Measurements from ENCODE around the gene MOCS2. TPM values are rescaled to one million over a fixed set of nuclear protein-coding genes. Genes with fewer than 3 reads are reported as not detected.
A peak's percentile ranks its signal among the peaks of the same experiment; 100 is the strongest.
"Not testable (repeated sequence)": the region's sequence is repeated elsewhere in the genome, so short reads cannot be mapped to it uniquely, and the experiment has no call there.

Gene MOCS2
- total and polyA plus RNA-seq, 12 donors = 66.3 to 135 (median 80.3) TPM

GRCh38 chr5:53113947-53114346 lies 4.4 kb upstream of the MOCS2 start:
- no peaks in the 10 kb centered on the region for H3K27me3 ChIP-seq
- H3K9me3 ChIP-seq = peaks cover 0 to 5% (median 0%) of the 10 kb centered on the region in 11 donors
- 88 to 89% methylated on average over 9 of the region's 9 CpGs for WGBS, 2 donors
- H3K36me3 ChIP-seq = peaks cover 0 to 7% (median 0%) of the 10 kb centered on the region in 9 donors
- intact Hi-C loops (cut with DNase I) = no loop called here
- H3K4me3 ChIP-seq = no peak overlapping the region
- H3K4me1 ChIP-seq = peaks cover 0 to 14% (median 10%) of the 10 kb centered on the region in 9 donors
- H3K27ac ChIP-seq = no peak overlapping the region
- ATAC-seq (no peak), DNase-seq (no peak)
- no peak for TF ChIP-seq CTCF (IDR thresholded peaks at IDR 0.05)

GRCh38 chr5:53112909-53113308 lies 3.4 kb upstream of the MOCS2 start:
- 94 to 95% methylated on average over 3 of the region's 3 CpGs for WGBS, 2 donors
- peaks cover 0 to 5% (median 0%) of the 10 kb centered on the region in 11 donors for H3K9me3 ChIP-seq
- intact Hi-C loops (cut with DNase I) = no loop called here
- H3K4me3 ChIP-seq = no peak overlapping the region
- TF ChIP-seq CTCF (IDR thresholded peaks at IDR 0.05) = no peak
- H3K36me3 ChIP-seq = peaks cover 0 to 7% (median 0%) of the 10 kb centered on the region in 9 donors
- H3K27ac ChIP-seq = no peak overlapping the region
- DNase-seq (no peak), ATAC-seq (no peak)
- H3K4me1 ChIP-seq = peaks cover 0 to 24% (median 20%) of the 10 kb centered on the region in 9 donors
- H3K27me3 ChIP-seq = no peaks in the 10 kb centered on the region

GRCh38 chr5:53112307-53112706 lies 2.8 kb upstream of the MOCS2 start:
- H3K4me1 ChIP-seq = peaks cover 0 to 29% (median 20%) of the 10 kb centered on the region in 9 donors
- WGBS, 2 donors = 92 to 96% methylated on average over 6 of the region's 6 CpGs
- H3K27me3 ChIP-seq; ATAC-seq; DNase-seq; H3K4me3 ChIP-seq; H3K27ac ChIP-seq; intact Hi-C loops (cut with DNase I); H3K36me3 ChIP-seq; H3K9me3 ChIP-seq: not testable (repeated sequence)

DNA sequence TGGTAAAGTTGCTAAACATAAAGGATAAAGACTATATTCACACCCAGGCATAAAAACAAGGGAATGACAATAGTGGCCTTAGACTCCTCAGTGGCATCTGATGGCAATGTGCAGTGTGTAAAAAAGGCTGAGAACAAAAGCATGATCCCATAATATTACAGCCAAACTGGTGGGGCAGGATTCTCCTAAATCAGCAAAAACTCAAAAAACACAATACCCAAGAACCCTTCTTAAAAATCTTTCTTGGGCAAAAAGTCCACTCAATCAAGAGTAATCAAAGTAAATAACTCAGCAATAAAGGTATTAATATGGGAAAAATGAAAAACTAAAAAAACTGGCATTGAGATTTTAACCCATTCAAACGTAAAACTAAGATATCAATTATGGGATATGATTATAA lies 1.6 kb upstream of the MOCS2 start:
- H3K4me3 ChIP-seq = no peak overlapping the region
- peaks cover 0 to 5% (median 0%) of the 10 kb centered on the region in 11 donors for H3K9me3 ChIP-seq
- TF ChIP-seq CTCF (IDR thresholded peaks at IDR 0.05) = no peak
- ATAC-seq (no peak), DNase-seq (no peak)
- no peak overlapping the region for H3K27ac ChIP-seq
- peaks cover 0 to 18% (median 0%) of the 10 kb centered on the region in 9 donors for H3K36me3 ChIP-seq
- H3K4me1 ChIP-seq = peaks cover 0 to 30% (median 20%) of the 10 kb centered on the region in 9 donors
- 97 to 98% methylated on average over 1 of the region's 1 CpG for WGBS, 2 donors
- no peaks in the 10 kb centered on the region for H3K27me3 ChIP-seq
- intact Hi-C loops (cut with DNase I) = no loop called here

GRCh38 chr5:53110156-53110555 lies 599 bp upstream of the MOCS2 start:
- intact Hi-C loops (cut with DNase I) = no loop called here
- no peak for TF ChIP-seq CTCF (IDR thresholded peaks at IDR 0.05)
- Histone ChIP-seq H3K27me3 (no peaks in the 10 kb centered on the region), H3K4me1 (peaks cover 0 to 30% (median 20%) of the 10 kb centered on the region in 9 donors), H3K4me3 (peak overlapping the region; percentile 40 to 85 (median 76)), H3K36me3 (peaks cover 0 to 27% (median 0%) of the 10 kb centered on the region in 9 donors), H3K27ac (peak overlapping the region; percentile 49 to 86 (median 82)), H3K9me3 (peaks cover 0 to 5% (median 0%) of the 10 kb centered on the region in 11 donors)
- ATAC-seq (peak in 6 of 8 donors; percentile 2 to 25 (median 8)), DNase-seq (no peak)
- WGBS, 2 donors = 23 to 31% methylated on average over 6 of the region's 6 CpGs

All from heart right ventricle (tissue), 16 donors.